Measurements from ENCODE around the gene LINC00237.
A peak's percentile ranks its signal among the peaks of the same experiment; 100 is the strongest.

LINC00237 gene

DNA sequence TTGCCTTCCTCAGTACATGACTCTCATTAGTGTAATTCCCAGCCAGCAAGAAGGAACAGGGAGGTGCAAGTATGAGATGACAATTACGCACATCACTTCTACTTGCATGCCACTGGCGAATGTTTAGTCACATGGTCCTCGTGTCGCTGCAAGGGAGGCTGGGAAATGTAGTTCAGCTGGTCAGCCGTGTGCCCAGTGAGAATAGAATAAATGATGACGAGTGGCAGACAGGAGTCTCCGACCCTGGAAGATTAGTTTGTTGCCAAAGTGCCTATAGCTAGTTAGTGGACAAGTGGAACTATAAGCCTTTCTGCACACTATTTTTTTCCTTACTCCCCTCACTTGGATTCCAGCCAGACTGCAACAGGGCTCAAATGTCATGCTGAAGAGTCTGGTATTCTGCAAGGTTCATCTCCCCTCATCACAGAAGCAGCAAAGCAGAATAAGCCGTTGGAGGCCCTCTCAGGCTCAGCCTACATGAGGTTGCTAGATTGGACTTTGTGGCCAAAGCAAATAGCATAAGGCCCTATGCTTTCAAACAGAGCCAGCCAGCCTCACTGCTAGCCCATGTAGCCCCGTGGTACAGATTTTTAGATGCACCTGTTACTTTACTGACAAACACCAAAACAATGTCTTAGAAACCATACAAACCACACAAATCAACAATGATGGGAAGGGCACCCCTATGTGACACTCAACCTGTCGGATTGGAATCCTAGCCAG lies 9.7 kb downstream of the LINC00237 start:
- DNase-seq (ENCODE audit: low spot score): no peak

DNA sequence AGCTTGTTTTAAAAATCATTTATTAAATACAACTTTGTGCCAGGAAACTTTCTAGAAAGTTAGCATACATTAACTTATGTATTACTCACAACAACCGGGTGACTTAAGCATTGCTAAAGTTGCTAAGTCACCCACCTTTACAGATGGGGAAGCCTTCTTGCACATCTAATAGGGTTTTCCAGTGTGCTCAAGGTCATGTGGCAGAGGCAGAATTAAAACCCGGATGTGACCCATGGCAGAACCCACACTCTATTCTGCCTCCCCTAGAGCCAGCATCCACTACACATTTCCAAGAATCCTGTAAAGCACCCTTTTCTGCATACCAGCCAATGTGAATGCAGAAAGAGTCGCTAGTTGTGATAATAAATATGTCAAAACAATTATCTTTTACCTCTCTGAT lies 13.4 kb downstream of the LINC00237 start:
- no peak for DNase-seq (ENCODE audit: low spot score)

DNA sequence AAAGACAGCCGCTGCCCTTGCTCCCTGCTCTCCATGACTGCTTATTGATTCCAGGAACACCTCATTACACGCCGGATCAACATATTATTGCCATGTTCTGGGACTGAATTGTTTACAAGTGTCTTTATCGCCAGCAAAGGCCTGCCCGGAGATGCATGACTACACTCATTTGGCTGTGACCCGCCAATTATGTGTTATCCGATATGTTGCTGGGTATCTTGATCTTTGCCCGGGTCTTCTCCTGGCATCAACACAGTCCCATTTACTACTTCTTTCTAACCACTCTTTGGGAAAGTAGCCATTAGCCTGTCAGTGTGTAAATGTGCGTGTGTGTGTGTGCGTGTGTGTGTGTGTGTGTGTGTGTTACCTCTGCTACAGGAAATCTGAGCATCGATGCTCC lies 15.4 kb downstream of the LINC00237 start:
- no peak for DNase-seq (ENCODE audit: low spot score)

DNA sequence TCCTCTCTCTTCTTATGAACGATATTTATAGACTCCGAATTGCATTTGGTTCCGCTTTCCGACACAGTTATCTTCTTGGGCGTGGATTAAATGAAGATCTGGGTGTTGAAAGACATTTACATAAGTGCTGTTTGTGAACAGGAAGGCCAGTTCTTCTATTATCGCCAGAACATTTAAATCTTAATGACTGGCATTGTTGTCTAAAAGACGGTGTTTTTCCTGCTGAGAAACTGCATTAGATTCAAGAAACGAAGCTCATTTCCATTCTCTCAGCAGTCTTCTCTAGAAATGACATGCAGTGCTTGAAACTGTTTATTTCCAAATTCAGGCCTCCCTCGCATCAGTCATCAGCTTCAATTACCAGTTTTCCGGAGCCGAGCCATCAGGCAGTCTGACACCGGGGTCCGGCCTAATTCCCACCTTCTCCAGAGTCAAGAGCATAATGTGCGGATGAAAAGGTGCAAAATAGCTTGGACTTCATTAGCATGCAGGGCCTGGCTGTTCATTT lies 16.0 kb downstream of the LINC00237 start:
- DNase-seq (ENCODE audit: low spot score): no peak

DNA sequence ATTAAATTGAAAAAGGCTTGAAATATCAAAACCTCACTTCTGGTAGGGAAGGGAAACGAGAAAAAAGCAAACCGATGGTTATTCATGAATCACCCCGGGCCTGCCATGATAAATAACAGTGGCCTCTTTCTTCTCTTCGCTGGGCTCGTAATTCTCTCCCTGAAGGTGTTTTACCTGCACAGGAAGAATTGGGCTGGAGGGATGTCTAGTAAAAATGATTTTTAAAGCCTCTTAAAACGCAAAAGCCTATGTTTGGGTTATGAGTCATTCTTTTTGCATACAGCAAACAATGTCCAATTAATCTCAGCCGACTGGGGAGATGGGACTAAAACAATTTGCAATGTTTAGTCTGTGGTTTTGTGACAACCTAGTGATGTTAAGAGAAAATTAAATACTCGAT lies 16.8 kb downstream of the LINC00237 start:
- no peak for DNase-seq (ENCODE audit: low spot score)

DNA sequence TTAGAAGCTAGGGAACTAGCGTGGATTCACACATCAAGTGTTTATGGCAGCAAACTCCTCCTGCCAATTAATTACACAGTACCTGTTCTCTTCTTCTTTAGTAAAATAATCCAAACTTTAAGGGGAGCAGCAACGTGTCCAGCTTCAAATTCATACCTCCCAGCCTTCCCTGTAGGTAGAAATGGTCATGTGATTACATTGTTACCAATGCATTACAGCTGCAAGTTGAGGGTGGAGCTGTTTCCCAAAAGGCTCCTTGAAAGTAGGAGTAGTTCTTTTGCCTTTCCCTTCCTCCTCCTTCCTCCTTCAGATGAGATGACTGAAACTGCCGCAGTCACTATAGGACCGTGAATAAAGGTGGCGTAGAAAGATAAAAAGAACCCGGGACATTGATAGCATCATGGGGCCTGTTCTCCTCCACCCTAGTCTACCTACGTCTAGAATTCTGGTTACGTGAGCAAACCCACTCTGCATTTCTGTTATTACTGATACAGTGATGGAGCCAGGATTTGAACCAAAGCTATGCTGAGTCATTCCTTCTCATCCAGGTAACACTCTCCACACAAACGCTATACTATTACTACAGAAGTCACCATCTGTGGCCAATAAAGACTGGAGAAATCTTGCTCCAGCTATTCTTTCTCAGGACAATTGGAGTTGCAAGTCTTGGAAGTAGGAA lies 18.2 kb downstream of the LINC00237 start:
- no peak for DNase-seq (ENCODE audit: low spot score)

DNA sequence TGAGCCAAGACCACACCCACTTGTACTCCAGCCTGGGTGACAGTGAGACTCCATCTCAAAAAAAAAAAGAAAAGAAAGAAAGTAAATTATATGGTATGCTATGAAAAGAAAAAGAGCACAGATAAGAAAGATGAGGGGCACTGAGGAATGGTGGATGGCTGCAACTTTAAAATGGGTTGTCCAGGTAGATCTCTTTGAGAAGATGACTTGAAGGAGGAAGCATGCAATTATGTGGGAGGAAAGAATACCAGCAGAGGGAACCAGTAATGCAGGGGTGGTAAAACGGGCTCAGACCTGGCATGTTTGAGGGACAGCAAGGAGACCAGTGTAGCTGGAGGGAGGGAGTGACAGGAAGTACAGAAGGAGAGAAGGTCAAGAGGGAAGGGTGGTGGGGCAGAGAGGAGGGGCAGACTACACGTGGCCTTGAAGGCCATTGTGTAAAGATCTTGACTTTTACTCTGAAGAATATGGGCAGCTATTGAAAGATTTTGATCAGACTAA lies 22.3 kb downstream of the LINC00237 start:
- DNase-seq (ENCODE audit: low spot score): no peak

DNA sequence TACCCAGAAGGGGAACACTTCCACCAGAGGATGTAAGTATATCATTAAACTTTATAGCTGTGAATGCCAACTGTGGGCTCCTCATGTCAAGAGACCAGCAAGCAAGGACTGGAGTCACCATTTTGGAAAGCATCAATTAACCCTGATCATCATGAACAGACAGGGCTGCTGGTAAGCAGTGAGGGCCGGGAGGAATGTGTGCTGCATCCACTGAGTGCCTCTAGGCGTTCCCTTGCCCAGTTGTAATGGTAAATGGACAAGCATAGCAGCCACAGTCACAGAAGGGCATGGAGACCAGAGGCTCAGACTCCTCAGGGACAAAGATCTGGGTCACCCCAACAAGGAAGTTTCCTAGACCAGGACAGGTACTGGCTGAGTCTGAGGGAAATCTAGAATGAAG lies 23.6 kb downstream of the LINC00237 start:
- no peak for DNase-seq (ENCODE audit: low spot score)

DNA sequence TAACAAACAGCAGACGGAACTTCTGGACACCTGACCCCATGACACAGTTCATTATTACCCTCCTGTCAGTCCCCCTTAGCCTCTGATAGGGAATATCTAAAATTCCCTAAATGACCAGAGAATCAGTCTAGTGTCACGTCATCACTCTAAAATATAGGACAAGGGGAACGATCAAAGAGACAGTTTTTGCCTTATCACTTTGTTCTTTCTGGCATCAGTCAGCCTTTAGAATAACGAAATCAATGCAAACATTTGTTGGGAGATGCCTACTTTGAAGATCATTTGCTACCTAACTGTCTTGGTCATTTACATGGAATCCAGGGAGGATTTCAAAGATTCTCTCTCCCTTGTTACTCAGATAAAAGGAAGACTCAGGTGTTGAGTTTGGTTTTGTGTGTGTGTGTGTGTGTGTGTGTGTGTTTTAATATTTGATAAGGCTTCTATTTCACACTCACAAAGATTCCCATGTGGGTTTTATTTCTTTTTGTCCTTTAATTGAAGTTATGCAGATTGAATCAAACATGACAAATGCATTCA lies 28.3 kb downstream of the LINC00237 start:
- DNase-seq (ENCODE audit: low spot score): no peak

DNA sequence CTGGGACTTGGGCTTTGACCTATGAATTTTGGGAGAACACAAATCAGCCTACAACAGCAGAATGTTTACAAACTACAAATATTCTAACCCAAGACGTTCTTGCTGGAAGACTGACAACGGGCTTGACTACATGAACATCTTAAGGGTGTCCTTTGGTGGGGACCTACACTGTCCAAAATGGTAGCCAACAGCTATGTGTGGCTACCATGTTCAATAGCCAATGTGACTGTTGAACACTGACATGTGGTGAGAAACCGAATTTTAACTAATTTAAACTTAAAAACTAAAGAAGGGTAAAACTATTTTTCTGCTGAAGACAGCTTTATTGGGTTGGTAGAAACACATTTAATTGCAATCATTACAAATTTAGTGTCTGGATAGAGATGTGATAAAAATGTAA lies 30.1 kb downstream of the LINC00237 start:
- DNase-seq (ENCODE audit: low spot score): no peak

DNA sequence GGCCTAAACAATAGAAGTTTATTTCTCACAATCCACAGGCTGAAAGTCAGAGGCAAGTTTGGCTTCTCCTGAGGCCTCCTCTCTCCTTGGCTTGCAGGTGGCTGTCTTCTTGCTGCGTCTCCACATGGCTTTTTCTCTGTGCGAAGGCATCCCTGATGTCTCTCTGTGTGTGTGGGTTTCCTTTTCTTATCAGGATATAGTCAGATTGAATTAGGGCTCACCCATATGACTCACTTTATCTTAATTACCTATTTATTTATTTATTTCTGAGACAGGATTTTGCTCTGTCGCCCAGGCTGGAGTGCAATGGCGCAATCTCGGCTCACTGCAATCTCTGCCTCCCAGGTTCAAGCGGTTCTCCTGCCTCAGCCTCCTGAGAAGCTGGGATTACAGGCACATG lies 30.7 kb downstream of the LINC00237 start:
- no peak for DNase-seq (ENCODE audit: low spot score)

DNA sequence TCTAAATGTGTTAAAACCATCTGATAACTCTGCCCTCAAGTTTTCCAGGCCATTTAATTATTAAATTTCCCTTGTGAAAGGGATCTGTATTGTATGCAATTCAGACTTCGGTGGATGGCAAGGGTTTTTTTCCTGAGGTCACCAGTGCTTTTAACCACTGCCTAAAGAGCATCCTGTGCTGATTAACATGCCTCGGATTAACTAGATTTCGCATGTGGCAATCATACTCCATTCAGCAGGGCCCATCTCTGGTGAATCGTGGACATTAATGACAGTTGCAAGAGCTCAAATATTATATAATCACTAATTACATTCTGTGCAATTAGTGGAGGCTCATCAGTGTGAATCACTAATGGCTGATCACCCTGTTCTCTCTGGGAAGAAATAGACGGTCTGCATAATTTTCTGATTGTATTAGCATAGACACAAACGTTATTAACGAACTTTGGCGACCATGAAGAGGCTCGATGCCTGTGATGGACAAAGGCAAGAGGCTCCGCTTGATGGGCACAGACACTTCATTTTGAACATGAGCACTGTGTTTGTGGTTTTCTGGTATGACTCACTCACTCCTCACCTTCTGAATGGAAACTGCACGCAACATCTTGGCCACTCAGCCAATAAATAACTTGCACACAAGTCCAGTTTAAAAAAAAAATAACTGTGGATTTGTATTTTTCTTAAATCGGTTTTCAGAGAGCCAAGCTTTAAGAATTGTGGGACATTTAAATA lies 31.4 kb downstream of the LINC00237 start:
- DNase-seq (ENCODE audit: low spot score): no peak

DNA sequence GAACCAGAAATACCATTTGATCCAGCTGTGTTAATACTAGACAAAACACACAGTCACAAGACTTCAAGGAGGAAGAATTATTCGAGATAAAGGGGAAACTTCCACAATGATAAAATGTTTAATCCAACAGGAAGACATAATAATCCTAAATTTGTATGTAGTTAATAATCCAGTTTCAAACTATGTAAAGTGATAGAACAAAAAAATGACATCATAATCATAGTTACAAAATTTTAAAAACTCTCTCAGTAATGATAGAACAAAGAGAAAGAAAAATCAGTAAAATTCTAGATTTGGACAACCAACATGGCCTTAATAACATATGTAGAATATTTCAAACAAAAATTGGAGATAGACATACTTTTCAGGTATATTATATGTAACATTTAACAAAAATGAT lies 38.9 kb downstream of the LINC00237 start:
- no peak for DNase-seq (ENCODE audit: low spot score)

DNA sequence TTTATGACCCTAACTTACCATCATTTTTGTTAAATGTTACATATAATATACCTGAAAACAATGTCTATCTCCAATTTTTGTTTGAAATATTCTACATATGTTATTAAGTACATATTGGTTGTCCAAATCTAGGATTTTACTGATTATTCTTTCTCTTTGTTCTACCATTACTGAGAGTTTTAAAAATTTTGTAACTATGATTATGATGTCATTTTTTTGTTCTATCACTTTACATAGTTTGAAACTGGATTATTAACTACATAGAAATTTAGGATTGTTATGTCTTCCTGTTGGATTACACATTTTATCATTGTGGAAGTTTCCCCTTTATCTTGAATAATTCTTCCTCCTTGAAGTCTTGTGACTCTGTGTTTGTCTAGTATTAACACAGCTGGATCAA lies 41.2 kb downstream of the LINC00237 start:
- DNase-seq (ENCODE audit: low spot score): no peak

DNA sequence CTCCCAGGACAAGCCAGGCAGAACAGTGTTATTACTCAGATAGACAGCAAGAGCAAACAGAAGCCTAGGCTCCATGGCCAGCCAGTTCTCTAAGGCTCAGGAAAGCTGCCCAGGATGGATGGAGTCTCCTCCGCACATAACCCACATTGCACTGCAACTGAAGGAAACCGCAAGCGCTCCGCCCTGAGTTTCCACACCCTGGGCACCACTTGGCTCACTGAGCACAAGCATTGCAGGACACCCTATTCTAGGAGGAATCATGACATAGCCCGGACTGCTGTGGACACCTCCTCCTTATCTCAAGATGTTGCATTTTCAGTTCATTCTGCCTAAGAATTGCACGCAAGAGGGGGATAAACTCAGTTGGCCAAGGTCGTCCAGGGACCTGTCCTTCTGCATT lies 42.9 kb downstream of the LINC00237 start:
- no peak for DNase-seq (ENCODE audit: low spot score)

DNA sequence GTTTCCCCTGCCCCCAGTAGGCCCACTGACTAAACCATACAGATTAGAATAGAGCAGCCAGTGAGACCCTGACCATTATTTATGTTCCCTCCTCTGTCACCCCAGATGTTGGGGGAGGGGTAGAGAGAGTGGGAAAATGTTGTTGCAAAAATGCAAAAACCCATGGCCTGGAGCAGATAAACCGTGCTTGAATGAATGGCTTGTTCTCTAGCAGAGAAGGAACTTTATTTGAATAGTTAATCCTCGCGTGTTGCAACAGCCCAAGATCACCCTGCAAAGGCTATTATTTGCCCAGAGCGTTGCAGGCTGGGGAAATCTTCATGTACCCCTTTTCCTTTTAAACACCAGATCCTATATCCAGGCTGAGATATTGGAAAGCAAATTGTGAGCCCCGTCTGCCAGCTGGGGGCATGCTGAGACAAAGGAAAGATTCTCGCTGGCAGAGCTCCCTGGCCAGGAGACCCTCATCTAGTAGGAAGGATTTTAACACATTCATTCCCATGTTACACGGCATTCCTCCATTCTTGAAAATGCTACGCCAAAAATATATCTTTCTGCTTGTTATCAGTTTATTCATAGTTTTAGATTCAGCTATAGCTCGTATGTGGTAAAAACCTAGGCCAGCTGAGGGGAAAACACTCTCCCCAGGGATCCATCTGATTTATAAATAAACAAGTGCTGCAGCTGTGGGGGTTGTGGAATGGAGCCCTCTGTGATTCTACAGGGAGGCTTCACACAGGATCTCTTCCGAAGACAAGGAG lies 53.0 kb downstream of the LINC00237 start:
- DNase-seq (ENCODE audit: low spot score): no peak

DNA sequence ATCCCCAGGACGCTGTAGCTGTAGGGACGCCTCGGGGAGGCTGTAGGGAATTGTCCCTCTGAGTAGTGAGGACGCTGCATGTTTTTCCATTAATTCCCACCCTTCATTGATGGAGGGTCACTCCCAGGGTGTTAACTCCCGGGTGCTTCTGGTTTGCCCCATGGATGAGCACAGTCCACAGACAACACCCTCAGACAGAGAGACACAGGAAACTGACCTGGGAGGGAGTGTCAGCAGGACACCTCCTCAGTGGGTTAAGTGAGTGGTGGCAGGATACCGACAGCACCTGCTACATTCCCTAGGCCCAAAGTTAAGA lies 53.5 kb downstream of the LINC00237 start:
- DNase-seq (ENCODE audit: low spot score): no peak

DNA sequence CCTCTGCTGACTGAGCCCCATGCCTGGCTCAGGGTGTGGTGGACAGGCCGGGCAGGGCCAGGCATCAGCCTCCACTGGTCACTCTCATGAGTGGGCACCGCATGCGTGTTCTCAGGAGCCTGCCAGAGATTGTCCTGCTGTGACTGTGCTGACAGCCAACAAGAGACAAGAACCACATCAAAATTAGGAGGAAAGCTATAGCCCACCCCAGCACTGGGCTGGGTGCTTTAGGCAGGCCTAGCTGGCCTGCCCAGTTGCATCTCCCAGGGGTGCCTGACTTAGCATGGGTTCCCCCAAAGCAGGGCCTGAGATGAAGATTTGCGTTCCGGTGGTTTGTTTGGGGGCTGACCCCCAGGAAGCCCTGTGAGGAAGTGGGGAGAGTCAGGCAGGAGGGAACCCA lies 53.9 kb downstream of the LINC00237 start:
- DNase-seq (ENCODE audit: low spot score): no peak

DNA sequence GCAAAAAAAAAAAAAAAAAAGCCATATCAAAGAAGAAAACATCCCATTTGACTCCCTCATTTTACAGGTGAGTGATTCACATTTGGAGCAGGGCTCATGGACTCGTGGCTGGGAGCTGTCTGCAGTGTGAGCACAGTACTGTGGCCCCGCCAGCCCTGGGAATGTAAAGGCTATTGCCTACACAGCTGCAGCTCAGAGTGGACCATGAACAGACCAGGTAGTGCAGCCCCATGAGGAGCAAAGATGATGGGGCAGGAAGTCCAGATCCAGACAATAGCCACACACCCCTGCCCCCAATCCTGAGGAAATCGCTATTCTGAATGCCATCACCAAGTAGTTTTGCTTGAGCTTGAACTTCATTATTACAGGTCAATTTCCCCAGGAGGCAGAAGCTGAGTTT lies 55.4 kb downstream of the LINC00237 start:
- DNase-seq (ENCODE audit: low spot score): no peak

DNA sequence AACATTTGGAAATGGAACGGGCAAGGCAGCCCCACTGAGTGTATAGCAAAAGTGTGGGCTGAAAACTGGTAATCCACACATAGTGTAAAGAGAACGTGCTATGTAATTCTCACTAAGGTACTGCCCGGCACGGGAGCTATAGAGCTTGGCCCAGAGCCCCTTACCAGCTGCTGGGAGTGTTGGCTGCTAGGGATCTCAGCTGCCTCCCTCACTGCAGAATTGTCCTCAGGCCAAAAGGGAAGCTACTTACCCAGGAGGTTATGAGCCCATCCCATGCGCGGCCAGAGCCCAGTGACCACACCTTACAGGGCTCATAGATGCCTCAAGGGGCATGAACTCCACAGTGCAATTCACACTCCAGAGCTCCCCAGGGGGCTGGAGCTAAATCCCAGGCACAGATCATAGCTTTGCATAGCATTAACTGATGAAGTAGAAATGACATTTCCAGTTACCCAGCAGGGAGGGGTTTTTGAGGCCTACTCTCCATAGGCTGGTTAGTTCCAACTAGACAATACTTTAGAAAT lies 56.8 kb downstream of the LINC00237 start:
- no peak for DNase-seq (ENCODE audit: low spot score)

DNA sequence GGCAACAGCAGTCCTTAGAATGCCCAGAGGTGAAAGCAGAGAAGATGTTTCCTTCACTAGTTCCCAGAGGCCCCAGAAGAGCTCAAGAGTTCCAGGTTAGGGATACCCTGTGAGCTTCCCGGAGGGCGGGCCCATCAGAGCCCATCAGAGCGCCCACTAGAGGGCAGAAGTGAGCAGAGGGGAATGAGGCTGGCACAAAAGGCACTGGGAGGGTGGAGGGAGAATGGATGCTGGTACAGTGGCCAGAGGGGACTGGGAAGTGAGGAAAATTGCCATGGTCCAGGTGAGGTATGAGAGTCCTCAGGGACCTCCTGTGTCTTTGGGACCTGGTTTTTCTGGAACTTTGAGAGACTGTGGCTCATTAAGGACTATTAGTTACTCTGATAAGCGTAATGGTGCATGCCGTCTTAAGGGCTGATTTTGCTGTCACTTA lies 57.3 kb downstream of the LINC00237 start:
- DNase-seq (ENCODE audit: low spot score): peak; percentile 13

DNA sequence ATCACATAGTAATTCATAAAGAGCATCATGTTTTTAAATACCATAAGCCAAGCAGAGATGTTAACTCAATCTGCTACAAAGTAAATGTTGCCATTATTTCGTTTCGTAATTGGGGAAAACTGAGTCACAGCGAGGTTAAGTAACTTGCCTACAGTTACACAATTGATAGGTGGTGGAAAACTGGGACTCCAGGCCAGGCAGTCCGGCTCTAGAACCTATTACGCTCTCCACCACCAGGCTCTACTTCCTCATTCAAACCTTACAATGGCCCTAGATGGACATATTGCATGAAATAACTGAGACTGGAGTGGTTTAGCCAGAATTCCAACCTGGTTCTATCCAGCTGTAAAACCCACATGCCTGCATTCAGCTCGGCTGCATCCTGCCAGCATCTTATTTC lies 58.2 kb downstream of the LINC00237 start:
- DNase-seq (ENCODE audit: low spot score): no peak
